Colonic mucosa (tissue), 4 donors: ENCODE results near the gene MAP3K5. TPM values are rescaled to one million over a fixed set of nuclear protein-coding genes. Genes with fewer than 3 reads are reported as not detected.
A peak's percentile ranks its signal among the peaks of the same experiment; 100 is the strongest.

Experiments used
- DNase-seq: peaks from one replicate; pipeline ENCODE4 v3.0.0-alpha.2; 2020
- H3K27ac ChIP-seq: fragments of 200-600 bp; one replicate; pipeline ENCODE4 v1.8.0; 2021
- H3K27me3 ChIP-seq: fragments of 200-600 bp; one replicate; pipeline ENCODE4 v1.8.0; 2021
- H3K36me3 ChIP-seq: fragments of 200-600 bp; one replicate; pipeline ENCODE4 v1.8.0; 2021
- H3K4me1 ChIP-seq: fragments of 200-600 bp; one replicate; pipeline ENCODE4 v1.8.0; 2021; ENCODE audit warnings: mild to moderate bottlenecking
- H3K4me3 ChIP-seq: fragments of 200-600 bp; one replicate; pipeline ENCODE4 v1.8.0; 2021
- H3K9ac ChIP-seq, 2 donors: one replicate each; pipeline ENCODE4 v1.7.0; 2013; ENCODE audit warnings: control low read depth in 2 of 2, low read depth in 2 of 2, low read length in 2 of 2
- H3K9me3 ChIP-seq: fragments of 200-600 bp; one replicate; pipeline ENCODE4 v1.8.0; 2021
- CTCF ChIP-seq: fragments of 200-600 bp; IDR thresholded peaks from one replicate; pipeline ENCODE4 v1.8.0; 2022; ENCODE audit warnings: antibody characterized with exemption, mild to moderate bottlenecking
- intact Hi-C: fragments of 100-400 bp; cut with DNase I; formaldehyde crosslinking; loops from one replicate; pipeline ENCODE4 v1.14.1; 2022
- total RNA-seq, 2 donors: library from RNA; stranded (reverse); fragmentation: NEBNext Ultra II Directional in 1 of 2; extraction: Animal tissue kit (Norgen Biotek cat#: 25700) in 1 of 2; gene quantifications; one replicate each; pipeline ENCODE4 v1.2.1, GENCODE V29; 2021
- donor health status: healthy.
- donor health status: DM: no; HTN: no; CAD: no.
- donor health status: DM: no; HTN: no; CAD: no.

Gene MAP3K5
- total RNA-seq, 2 donors from 2014 or later, result 15.3 to 17.1 TPM

DNA sequence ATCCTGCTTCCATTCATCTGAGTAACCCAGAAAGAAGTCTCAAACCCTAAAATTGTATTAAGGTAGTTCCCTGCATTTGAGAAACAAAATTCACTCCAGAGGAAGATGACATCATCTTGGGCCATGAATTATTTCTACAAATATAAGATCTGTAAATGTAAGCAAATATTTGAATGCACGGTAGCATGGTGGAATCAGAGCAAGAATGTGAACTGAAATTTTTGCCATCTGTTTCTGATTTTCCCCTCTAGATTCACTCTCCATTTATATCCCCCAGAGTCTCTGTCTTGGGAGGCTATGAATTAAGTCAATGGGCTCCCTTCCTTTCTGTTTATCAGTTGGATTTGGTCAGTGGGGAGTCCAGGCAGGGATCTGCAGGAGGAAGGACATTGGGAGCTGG is 5.8 kb upstream of the MAP3K5 start:
- intact Hi-C loops, result no loop called here
- no peak for DNase-seq
- no peaks in the 10 kb centered on the region for H3K27me3 ChIP-seq
- no peak overlapping the region for H3K9ac ChIP-seq
- no peaks in the 10 kb centered on the region for H3K36me3 ChIP-seq
- no peak overlapping the region for H3K4me3 ChIP-seq
- H3K9me3 ChIP-seq, result no peaks in the 10 kb centered on the region
- TF ChIP-seq CTCF, result no peak
- H3K27ac ChIP-seq, result no peak overlapping the region
- H3K4me1 ChIP-seq, result no peaks in the 10 kb centered on the region

DNA sequence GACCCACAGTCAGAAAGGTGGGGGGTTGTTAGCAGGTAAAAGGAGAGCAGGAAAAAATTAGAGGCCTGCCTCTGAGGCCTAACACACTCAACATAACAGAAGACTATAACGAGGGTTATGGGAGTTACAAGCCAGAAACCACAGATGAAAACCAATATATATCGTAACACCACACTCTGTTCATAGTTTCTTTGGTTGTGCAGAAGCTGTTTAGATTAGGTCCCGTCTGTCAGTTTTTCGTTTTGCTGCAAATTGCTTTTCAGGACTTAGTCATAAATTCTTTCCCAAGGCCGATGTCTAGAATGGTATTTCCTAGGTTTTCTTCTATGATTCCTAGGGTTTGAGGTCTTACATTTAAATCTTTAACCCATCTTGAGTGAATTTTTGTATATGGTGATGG is 3.7 kb upstream of the MAP3K5 start:
- TF ChIP-seq CTCF, result no peak
- H3K4me1 ChIP-seq, result no peaks in the 10 kb centered on the region
- intact Hi-C loops, result no loop called here
- no peaks in the 10 kb centered on the region for H3K36me3 ChIP-seq
- no peak overlapping the region for H3K27ac ChIP-seq
- H3K9me3 ChIP-seq, result no peaks in the 10 kb centered on the region
- H3K9ac ChIP-seq, result no peak overlapping the region
- no peak for DNase-seq
- no peak overlapping the region for H3K4me3 ChIP-seq
- no peaks in the 10 kb centered on the region for H3K27me3 ChIP-seq

DNA sequence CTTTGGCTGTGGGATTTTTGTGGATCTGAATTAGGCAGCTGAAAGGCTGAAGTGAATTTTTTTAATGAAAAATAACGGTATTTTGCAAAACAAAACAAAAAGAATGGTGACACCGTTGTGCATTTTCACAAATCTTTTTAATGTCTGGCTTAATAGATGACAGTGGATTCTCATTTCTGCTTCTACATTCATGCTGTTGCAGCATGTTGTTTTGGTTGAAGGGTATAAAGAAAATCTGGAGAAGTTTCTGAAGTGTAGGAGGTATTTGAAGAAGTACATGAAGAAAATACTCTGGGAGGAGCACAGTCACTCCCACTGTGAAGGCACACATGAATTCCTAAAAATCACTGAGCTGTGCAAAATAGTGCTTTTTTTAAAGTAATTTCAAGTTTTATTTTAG is 3.1 kb upstream of the MAP3K5 start:
- intact Hi-C loops, result no loop called here

DNA sequence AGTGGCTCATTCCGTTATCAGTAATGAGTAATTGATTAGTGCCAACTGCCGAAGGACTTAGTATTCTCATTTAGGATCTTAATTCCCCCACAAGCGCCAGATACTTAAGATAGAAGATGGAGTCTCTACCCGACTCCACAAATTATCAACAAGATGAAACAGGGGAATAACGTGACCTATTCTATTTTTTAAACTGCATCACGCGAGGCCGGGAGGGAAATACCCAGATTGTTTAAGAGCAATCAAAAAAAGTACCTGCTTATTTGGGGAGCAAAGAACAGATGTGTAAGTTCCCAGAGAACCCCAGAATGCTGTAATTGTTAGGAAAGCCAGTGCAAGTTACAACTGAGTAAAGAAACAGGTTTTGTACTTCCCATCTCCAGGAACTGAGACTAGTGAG is 1.1 kb upstream of the MAP3K5 start:
- Histone ChIP-seq H3K36me3 (no peaks in the 10 kb centered on the region), H3K9me3 (no peaks in the 10 kb centered on the region), H3K9ac (peak overlapping the region in 1 of 2 donors; percentile 97), H3K27me3 (no peaks in the 10 kb centered on the region), H3K4me1 (no peaks in the 10 kb centered on the region), H3K27ac (peak overlapping the region; percentile 98), H3K4me3 (peak overlapping the region; percentile 90)
- TF ChIP-seq CTCF, result no peak
- intact Hi-C loops, result loop anchor here (2.0 to 5.0 kb wide), 2 partner anchors 149 to 211 kb away; no protein-coding TSS in a partner anchor
- no peak for DNase-seq

More for the DNA sequence above, 3.1 kb upstream of the MAP3K5 start:
- Histone ChIP-seq H3K36me3 (no peaks in the 10 kb centered on the region), H3K4me3 (no peak overlapping the region), H3K9ac (no peak overlapping the region), H3K27ac (no peak overlapping the region), H3K4me1 (no peaks in the 10 kb centered on the region), H3K27me3 (no peaks in the 10 kb centered on the region), H3K9me3 (no peaks in the 10 kb centered on the region)
- DNase-seq, result no peak
- no peak for TF ChIP-seq CTCF

DNA sequence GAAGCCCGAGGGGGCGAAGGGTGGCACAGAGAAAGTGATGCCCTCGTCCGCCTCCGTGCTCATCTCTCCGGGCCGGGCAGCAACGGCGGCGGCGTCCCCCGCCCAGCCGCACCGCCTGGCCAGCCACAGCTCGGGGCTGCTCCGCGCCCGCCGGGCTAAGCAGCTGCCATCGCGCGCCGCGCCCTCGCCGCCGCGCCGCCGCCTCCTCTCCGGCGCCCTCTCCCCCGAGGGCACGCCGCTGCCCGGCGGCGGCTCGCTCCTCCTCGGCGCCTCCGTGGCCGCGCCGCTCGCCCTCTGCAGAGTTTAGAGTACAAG is 225 bp downstream of the MAP3K5 start:
- Histone ChIP-seq H3K4me3 (peak overlapping the region; percentile 90), H3K9me3 (no peaks in the 10 kb centered on the region), H3K4me1 (peaks cover under 1% of the 10 kb centered on the region), H3K27ac (peak overlapping the region; percentile 98), H3K27me3 (no peaks in the 10 kb centered on the region), H3K9ac (peak overlapping the region; percentile 96 to 99), H3K36me3 (no peaks in the 10 kb centered on the region)
- intact Hi-C loops, result loop anchor here (2.0 to 5.0 kb wide), 2 partner anchors 147 to 210 kb away; no protein-coding TSS in a partner anchor
- no peak for DNase-seq
- TF ChIP-seq CTCF, result no peak
